ENCODE measurements around the gene ATAD3B.
"Not testable (repeated sequence)": the region's sequence is repeated elsewhere in the genome, so short reads cannot be mapped to it uniquely, and the experiment has no call there.

The ATAD3B gene

GRCh38 chr1:1449099-1449739, 22.3 kb upstream of the ATAD3B start, which contains the start of gene ATAD3C:
Gene ATAD3C (plus strand): TSS chr1:1449689. CDS start chr1:1450684, 995 bp downstream.
- TF ChIP-seq CTCF (conservative IDR thresholded peaks at IDR 0.05) = no peak
- no peak within 1 kb of the TSS for H3K27ac ChIP-seq

- not testable (repeated sequence) for H3K27ac ChIP-seq
These were observed 20.9 kb upstream of the ATAD3B start for GRCh38 chr1:1450616-1451015.

GRCh38 chr1:1451696-1452364, 19.7 kb upstream of the ATAD3B start:
- no peak for TF ChIP-seq CTCF (conservative IDR thresholded peaks at IDR 0.05)
- peak overlapping the region; percentile 39 for H3K27ac ChIP-seq

GRCh38 chr1:1452365-1452739, 19.2 kb upstream of the ATAD3B start:
- H3K27ac ChIP-seq = peak overlapping the region; percentile 39

GRCh38 chr1:1452882-1453281, 18.7 kb upstream of the ATAD3B start:
- peak overlapping the region; percentile 39 for H3K27ac ChIP-seq
- no peak for TF ChIP-seq CTCF (conservative IDR thresholded peaks at IDR 0.05)

GRCh38 chr1:1454286-1455056, 17.1 kb upstream of the ATAD3B start:
- not testable (repeated sequence) for H3K27ac ChIP-seq

- no peak for TF ChIP-seq CTCF (conservative IDR thresholded peaks at IDR 0.05)
- no peak overlapping the region for H3K27ac ChIP-seq
These were observed 16.1 kb upstream of the ATAD3B start for GRCh38 chr1:1455366-1455884.

- not testable (repeated sequence) for H3K27ac ChIP-seq
These were observed 15.6 kb upstream of the ATAD3B start for GRCh38 chr1:1455934-1456333.

GRCh38 chr1:1456683-1457255, 14.8 kb upstream of the ATAD3B start:
- not testable (repeated sequence) for H3K27ac ChIP-seq

GRCh38 chr1:1459156-1459555, 12.4 kb upstream of the ATAD3B start:
- H3K27ac ChIP-seq = not testable (repeated sequence)

GRCh38 chr1:1459711-1460110, 11.9 kb upstream of the ATAD3B start:
- not testable (repeated sequence) for H3K27ac ChIP-seq

All from VCaP (cell line).